Head of caudate nucleus (tissue), 42 donors: ENCODE results near the gene B9D2.

Experiments
- DNase-seq, 42 donors: peaks; one replicate each; pipeline versions ENCODE4 v3.0.0 to v3.0.0-alpha.2; 2020 to 2021; ENCODE audit warnings: mixed read lengths in 7 of 42
- intact Hi-C: fragments of 100-400 bp; cut with DNase I; formaldehyde crosslinking; loops from one replicate; pipeline ENCODE4 v1.15.0; 2022

B9D2 gene

DNA sequence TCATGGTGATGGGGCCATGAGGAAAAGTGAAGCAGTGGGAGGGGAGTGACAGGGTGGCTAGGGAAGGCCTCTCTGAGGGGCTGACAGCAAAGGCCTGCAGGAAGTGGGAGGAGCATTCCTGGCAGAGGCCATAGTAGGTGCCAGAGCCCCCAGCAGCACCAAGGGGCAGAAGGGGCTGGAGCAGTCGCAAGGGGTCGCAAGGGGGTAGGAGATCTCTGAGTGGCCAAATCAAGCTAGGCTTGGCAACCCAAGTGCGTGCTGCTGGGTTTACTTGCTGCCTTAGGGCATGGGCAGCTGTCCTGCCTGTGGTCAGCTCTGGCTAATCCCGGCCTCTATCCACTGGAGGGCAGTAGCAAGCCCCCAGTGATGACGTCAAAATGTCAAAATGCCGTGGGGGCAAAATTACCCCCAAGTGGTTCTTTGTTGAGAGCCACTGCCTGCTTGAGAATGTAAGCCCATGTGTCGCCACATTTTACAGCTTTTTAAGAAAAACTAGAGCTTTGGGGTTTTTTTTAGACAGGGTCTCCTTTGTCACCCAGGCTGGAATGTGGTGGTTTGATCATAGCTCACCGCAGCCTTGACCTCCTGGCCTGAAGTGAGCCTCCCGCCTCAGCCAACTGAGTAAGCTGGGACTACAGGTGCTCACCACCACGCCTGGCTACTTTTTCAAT lies 42.2 kb downstream of the B9D2 start:
- DNase-seq = peak in 4 of 42 donors; percentile 12 to 51 (median 30)
- intact Hi-C loops = no loop called here

DNA sequence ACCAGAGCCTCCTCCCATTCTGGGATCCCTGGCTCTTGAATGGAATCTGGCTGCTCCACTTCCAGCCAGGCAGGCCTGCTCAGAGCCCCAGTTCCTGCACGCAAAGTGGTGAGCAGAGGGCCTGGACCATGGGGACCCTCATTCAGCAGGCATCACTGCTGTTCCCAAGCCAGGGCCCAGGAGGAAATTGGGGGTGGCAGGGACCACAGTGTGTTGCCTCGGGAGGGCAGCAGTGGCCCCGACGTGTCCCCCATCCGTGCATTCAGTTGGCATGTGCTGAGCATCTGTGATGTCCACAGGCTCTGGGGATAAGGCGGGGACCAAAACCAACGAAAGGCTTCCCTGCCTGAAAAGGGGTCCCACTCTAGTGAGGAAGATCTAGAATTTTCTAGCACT lies 42.7 kb downstream of the B9D2 start:
- intact Hi-C loops = no loop called here
- no peak for DNase-seq

DNA sequence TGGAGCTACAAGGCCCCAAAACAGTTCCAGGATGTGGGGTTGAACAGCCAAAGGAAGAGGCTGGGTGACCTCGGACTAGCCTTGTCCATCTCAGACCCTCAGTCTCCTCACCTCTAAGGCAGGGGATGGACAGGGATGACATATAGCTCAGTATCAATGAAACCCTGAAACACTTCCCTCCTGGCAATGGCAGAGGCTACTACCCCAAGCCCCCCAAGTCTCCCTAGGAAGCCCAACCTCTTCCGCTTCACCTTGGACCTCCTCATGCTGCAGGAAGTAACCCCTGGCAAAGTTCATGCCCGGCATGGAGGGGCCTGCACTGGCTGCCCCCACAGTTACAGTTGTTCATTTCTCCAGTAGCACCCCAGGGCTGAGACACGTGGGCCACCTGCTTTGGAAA lies 43.4 kb downstream of the B9D2 start:
- DNase-seq = no peak
- intact Hi-C loops = no loop called here

DNA sequence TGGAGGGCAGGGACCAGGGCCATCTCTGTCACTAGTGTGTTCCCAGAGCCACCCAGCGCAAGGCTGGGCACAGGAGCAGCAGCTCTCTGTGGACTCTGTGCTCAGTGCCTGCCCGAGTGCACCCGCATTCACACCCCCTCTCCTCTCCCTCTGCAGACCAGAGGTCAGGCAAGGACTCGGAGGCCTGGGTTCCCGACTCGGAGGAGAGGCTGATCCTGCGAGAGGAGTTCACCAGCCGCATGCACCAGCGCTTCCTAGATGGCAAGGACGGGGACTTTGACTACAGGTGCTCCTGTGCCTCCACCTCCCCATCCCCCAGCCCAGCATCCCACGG lies 43.8 kb downstream of the B9D2 start:
- no peak for DNase-seq
- intact Hi-C loops = no loop called here

DNA sequence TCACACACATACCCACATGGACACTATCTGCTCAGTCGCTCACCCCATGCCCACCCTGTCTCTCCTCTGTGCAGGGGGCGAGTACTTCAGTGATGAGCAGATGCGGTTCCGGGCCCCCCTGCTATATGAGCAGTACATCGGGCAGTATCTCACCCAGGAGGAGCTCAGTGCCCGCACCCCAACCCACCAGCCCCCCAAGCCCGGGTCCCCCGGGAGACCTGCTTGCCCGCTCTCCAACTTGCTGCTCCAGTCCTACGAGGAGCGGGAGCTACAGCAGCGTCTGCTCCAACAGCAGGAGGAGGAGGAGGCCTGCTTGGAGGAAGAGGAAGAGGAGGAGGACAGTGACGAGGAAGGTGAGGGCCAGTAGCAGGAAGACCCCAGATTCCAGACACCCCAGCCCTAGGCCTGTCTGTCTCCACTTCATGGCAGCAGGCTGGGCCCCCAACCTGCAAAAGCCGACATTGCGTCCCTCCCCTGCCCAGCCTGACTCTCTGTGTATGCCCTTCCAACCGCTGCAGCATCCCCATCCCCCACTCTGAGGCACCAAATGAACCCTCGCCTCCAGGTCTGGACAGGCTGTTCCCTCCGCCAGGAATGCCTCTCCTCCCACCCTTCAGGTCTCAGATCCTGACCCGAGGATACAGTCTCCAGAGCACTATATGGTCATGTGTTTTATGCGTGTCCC lies 44.3 kb downstream of the B9D2 start:
- intact Hi-C loops = no loop called here

DNA sequence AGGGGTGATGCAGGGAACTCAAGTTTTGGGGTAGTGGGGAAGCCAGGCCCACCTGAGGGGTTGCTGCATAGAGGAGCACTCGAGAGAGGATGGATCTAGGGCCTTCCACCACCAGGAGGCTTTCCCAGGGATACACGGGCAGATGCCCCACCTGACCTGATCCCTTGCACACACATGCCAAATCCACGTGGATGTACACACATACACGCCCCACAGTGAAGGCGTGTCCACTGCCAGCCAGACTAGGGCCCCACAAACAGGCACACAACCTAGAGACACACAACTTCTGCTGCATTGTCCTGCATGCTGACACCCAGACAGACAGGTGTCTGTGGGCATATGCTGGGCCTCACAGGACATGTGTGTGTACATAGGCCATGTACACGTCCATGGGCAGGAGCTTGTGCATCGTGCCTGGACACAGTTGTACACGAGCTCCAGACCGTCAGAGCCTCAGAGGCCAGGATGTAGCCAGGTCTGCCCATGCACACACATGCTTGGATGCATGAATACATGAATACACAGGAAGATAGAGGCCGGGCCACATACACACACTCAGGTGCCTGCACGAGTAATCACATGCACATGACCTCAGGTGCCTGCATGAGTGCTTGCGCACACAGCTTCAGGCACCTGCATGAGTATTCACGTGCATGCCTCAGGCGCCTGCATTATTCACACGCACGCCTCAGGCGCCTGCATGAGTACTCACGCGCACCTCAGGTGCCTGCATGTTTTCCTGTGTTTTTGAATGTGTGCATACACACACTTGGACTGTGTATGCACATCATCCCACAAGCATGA lies 45.1 kb downstream of the B9D2 start:
- DNase-seq = no peak
- intact Hi-C loops = no loop called here

More for the DNA sequence above, 44.3 kb downstream of the B9D2 start:
- no peak for DNase-seq

DNA sequence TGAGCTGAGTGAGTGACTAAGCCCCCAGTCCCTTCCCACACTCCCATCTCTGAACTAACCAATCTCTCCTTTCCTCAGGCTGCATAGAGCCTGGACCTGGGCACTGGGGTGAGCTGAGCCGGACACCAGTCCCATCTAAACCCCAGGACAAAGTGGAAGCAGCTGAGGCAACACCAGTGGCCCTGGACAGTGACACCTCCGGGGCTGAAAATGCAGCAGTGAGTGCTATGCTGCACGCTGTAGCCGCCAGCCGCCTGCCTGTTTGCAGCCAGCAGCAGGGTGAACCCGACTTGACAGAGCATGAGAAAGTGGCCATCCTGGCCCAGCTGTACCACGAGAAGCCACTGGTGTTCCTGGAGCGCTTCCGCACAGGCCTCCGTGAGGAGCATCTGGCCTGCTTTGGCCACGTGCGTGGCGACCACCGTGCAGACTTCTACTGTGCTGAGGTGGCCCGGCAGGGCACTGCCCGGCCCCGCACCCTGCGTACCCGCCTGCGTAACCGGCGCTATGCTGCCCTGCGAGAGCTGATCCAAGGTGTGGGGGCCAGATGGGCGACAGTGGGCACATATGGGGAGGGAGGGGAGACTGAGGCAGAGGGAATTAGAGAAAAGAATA lies 47.5 kb downstream of the B9D2 start:
- intact Hi-C loops = no loop called here
- no peak for DNase-seq

DNA sequence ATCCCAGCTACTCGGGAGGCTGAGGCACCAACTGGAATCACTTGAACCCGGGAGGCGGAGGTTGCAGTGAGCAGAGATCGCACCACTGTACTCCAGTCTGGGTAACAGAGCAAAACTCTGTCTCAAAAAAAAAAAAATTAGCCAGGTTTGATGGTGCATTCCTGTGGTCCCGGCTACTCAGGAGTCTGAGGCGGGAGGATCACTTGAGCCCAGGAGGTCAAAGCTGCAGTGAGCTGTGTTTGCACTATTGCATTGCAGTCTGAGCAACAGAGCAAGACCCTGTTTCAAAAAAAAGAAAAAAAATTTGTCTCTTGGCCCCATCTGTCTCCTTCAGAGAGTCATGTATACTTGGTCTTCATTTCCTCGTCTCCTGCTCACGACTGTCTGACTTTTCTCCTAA lies 52.3 kb downstream of the B9D2 start:
- no peak for DNase-seq
- intact Hi-C loops = no loop called here

DNA sequence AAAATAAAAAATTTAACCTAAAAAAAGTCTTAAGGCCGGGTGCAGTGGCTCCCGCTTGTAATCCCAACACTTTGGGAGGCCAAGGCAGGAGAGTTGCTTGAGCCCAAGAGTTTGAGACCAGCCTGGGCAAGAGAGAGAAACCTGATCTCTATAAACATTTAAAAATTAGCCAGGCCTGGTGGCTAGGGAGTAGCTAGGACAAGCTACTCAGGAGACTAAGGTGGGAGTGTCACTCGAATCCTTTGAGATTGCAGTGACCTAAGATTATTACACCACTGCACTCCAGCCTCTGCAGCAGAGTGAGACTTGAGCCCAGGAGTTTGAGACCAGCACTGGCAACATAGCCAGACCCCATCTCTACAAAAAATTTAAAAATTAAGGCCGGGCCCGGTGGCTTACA lies 52.9 kb downstream of the B9D2 start:
- intact Hi-C loops = no loop called here
- no peak for DNase-seq

DNA sequence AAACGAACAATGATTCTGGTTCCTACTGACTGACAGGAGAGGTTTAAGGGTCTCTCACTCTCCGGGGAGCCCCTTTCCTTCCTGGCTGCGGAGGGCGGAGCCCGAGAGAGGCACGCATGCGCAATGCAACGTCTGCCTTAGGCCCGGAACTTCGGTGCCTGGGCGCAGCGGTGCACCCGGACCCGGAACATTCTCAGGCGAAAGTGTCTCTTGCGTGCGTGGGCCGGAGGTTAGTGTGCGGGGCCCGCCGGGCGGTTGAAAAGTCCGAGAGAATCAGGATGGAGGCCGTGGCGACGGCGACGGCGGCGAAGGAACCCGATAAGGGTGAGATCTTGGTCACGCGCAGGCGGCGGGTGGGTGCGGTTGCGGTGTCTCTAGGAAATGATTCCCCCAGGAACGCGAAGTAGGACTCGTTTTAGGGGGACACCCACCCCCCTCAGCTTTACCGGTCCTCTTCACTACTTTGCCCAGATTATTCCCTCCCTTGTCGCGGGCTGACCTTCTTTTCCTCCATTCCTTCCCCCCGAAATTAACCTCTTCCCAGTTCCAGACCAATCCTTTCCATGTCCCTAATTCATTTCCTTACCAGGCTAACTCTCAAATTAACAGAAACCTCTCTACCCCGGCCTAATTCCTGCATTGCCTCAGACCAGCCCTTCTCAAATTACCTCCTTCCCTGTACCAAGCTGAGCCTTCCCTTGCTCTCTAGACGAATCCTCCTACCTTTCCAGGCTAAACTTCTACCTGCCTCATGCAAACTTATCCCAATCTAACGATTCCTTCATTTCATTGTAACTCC lies 53.7 kb downstream of the B9D2 start, which contains the start of gene CCDC97:
TSS of gene CCDC97 (plus strand) at position 140 of the 799 bp plus-strand sequence. CDS start at position 279, 139 bp downstream.
- peak; percentile 67 to 94 (median 88) for DNase-seq
- intact Hi-C loops = no loop called here

DNA sequence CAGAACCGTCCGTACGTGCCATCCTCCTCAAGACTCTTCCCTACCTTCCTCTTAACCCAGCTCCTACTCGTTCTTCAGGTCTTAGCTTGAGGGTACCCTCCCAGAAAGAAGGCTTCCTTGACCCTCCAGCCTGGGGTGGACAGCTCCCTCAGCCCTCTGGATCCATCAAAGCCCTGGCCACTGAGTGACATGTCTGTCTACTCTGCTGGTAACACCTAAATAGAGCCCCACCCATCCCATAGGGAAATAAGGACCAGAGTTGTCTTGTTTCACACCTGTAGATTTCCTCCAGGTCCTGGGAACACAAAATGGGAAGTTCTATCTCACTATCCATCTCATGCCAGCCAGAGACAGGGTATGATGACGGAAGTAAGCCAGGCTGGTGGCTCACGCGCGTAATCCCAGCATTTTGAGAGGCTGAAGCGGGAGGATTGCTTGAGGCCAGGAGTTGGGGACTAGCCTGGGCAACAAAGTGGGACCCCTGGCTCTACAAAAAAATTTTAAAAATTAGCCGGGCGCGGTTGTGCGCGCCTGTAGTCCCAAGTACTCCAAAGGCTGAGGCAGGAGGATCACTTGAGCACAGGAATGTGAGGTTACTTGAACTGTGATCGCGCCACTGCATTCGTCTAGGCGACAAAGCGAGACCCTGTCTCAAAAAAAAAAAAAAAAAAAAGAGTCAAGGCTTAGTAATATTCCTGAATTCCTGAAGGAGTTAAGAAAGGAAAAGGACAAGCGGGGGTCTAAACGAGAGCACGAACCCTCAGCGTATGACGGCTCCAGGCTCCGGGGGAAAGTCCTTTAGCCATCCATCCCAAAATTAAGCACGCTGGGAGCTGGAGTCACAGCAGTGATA lies 54.5 kb downstream of the B9D2 start:
- intact Hi-C loops = loop anchor here (2.0 kb wide), 1 partner anchor 45 kb away; the partner anchor contains the start of gene HNRNPUL1

DNA sequence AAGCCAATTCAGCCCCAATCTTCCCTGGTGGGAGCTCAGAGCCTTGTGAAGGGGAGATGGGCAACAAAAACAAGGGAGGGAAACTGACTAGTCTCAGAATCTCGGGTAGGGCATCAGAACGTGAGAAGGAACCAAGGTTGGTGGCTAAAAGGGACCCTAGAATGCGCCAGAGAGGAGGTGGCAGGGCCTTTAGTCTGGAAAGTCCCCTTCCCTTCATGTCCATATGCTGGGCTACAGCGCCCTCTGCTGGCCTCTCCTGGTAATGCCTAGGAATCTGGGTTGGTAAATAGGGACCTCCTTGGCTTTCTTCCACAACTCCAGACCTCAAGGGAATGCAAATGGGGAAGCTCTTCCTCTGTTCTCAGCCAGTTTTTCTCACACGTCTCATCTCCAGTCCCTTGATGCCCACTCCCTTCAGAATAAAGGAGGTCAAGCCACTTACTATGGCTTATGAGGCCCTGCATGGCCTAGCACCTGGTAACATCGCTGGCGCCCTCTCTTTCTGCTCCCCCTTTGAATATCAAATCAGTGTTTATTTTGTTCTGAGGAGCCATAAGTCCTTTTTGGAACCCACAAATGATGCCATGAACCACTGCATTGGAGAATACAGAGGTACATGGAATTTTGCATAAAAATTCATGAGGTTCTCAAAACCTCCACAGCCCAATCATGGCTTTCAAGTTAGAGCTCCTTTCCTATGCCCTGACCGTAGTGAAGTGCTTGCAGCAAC lies 55.3 kb downstream of the B9D2 start:
- intact Hi-C loops = loop anchor here (2.0 kb wide), 1 partner anchor 44 kb away; the partner anchor contains the start of gene HNRNPUL1
- peak; percentile 53 to 97 (median 92) for DNase-seq

More for the DNA sequence above, 54.5 kb downstream of the B9D2 start:
- DNase-seq = peak in 7 of 42 donors; percentile 27 to 61 (median 41)

DNA sequence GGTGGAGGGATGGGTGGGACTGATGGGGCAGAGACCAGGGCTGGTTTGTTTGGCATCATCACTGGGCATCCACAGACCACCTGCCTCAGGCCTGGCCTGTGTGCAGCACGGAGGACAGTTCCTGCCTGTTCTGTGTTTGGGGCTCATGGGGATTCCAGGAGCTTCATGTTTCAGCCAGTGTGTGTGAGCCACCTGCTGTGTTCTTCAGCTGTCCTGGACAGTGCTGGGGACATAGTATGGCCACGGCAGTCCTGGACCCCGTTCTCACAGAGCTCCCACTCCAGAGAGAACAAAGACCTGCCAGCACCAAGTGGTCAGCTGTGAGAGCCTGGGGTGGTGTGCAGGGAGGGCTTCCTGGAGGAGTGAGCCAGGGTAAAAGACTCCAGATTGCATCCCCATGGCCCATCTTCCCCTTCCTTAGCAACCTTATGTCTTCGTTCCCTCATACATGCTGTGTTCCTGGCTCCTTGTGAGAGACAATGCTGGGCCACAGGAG lies 55.9 kb downstream of the B9D2 start:
- intact Hi-C loops = loop anchor here (2.0 kb wide), 1 partner anchor 43 kb away; the partner anchor contains the start of gene HNRNPUL1

DNA sequence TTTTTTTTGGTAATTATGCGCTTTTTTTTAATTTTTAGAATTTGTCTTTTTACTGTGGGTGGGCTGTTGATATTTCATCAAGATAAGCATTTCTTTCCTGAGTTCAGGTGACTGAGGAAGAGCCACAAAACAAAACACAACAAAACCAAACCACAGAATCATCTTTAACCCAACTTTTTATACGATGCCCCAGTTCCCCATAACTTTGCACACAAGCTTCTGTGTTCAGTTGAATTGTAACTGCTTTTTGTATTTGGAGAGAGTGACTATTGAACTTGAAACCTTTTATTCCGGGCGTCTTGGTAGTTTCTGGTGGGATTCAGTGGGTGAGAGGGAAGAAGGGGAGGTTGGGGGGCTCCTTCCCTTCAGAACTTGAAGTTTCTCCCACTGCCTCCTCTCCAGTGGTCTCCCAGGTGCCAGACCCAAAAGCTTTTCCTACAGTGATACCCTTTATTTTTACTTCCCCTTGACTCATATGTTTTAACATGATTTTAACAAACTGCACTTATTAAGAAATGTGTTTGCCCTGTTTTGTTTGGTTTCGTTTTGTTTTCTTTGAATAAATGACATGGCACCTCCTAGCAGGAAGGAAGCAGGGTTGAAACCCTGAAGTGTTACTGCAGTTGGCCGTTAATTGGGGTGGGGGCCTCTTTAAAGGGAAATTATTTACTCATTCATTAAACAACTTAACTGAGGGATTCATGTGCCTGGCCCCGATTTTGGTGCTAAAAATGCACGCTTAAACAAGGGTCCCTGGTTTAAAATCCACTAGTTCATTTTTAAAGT lies 56.7 kb downstream of the B9D2 start:
- intact Hi-C loops = no loop called here
- no peak for DNase-seq

More for the DNA sequence above, 55.9 kb downstream of the B9D2 start:
- no peak for DNase-seq

DNA sequence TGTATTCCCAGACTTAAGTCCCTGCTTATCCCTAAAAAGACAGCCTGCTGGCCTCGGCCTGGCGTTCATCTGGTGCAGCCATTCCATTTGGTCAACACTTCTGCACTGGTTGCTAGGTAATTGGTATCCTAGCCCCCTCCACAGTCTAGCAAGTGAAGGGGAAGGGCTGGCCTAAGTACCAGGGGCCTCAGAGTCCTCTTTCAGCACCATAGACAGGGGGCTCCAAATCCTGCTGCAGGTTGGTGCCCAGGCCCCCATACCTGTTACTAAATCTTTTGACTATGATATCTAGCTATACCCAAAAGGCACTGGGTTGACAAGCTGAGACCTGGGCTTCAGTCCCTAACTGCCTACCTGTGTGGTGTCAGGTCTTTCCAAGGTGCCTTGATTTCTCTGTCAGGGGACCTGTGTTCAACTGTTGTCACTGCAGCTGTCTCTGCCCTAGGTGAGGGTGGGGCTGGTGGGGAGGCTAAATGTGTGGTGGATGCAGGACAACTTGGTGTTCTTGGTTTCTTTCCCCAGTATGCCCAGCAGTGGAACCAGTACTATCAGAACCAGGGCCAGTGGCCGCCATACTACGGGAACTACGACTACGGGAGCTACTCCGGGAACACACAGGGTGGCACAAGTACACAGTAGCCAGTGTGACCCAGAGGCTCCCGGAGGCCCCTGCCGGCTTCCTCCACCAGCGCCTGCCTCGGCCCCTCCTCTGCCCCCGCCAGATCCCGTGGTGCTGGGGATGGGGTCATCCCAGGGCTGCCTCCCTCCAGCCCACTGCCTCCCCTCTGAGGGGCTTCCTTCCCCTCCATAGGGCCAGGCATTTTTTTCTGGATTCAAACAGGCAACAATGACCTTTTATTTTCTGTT lies 57.8 kb downstream of the B9D2 start:
- no peak for DNase-seq
- intact Hi-C loops = no loop called here
